ENCODE data around the gene TTL.
"Not testable (repeated sequence)": the region's sequence is repeated elsewhere in the genome, so short reads cannot be mapped to it uniquely, and the experiment has no call there.

Gene TTL

GRCh38 chr2:112520234-112520783 lies 38.4 kb downstream of the TTL start:
- no peak for DNase-seq (ENCODE audit: low spot score)

DNA sequence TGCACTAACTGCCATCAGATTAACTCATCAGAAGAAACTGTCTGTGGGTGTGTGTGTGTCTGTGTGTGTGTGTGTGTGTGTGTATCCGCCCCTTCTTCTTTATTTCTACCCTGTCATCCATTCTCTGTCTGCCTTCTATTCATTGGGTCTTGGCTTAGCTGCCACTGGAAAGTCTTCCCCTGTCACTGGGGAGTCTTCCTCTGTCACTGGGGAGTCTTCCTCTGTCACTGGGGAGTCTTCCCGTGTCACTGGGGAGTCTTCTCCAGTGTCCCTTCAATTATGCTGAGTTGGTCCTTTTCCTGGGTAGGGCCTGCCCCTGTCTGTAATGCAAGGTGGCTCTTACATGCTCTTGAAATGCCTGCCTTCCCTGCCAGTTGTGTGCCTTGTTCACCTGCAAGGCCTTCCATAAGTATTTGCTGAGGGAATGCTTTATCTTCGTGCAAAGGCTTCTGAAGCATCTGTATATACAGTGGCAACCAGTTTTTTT lies 41.4 kb downstream of the TTL start:
- DNase-seq (ENCODE audit: low spot score): no peak

- not testable (repeated sequence) for DNase-seq (ENCODE audit: low spot score)
Measured at GRCh38 chr2:112524276-112524675, 42.3 kb downstream of the TTL start.

GRCh38 chr2:112528541-112528940 lies 46.6 kb downstream of the TTL start:
- DNase-seq (ENCODE audit: low spot score): no peak

DNA sequence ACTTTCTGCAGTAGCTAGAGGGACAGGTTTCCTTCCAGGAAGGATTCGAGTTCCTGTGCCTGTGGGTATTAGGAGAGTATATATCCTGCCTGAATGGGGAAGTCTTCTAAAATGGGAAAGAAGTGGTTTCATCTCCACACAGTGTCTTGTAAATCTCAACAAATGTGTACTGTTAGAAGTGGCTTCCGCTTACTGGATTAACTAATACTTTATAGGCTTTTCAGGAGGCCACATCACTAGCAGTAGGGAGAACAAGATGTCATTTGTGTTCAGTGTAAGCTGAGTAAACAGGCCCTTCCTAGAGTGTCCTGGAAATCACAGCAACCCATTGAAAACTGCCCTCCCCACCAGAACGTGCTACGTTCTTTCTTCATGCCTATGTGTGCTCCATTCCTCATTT lies 47.8 kb downstream of the TTL start:
- DNase-seq (ENCODE audit: low spot score): peak; percentile 63

DNA sequence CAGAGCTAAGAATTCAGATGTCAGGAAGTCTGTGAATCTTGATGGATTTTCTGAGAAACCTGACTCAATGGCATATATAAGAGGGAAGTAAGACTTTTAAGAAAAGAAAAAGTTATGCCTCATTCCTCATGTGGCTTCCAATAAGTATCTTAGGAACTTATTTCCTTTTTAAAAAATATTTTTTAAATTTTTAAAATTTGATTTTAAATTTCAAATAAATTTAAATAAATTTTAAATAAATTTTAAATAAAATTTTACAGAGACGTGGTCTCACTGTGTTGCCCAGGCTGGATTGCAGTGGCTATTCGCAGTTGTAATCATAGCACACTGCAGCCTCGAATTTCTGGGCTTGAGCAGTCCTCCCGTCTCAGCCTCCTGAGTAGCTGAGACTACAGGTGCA lies 48.8 kb downstream of the TTL start:
- DNase-seq (ENCODE audit: low spot score): no peak

- no peak for DNase-seq (ENCODE audit: low spot score)
Measured at GRCh38 chr2:112534826-112535225, 52.9 kb downstream of the TTL start.

GRCh38 chr2:112536665-112537064 lies 54.7 kb downstream of the TTL start:
- not testable (repeated sequence) for DNase-seq (ENCODE audit: low spot score)

GRCh38 chr2:112539306-112539705 lies 57.4 kb downstream of the TTL start:
- DNase-seq (ENCODE audit: low spot score): no peak

DNA sequence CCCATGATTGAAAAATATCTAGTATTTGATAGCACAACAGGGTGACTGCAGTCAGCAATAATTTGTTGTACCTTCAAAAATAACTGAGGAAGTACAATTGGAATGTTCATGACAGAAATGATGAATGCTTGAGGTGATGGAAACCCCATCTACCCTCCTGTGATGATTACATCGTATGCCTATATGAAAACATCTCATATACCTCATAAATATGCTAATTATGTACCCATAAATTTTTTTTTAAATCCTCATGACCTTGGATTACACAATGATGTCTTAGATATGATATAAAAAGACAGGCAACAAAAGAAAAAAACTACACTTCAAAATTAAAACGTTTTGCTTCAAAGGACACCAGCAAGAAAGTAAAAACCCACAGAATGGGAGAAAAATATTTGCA lies 59.0 kb downstream of the TTL start:
- no peak for DNase-seq (ENCODE audit: low spot score)

GRCh38 chr2:112541315-112542122 lies 59.6 kb downstream of the TTL start:
- no peak for DNase-seq (ENCODE audit: low spot score)

DNA sequence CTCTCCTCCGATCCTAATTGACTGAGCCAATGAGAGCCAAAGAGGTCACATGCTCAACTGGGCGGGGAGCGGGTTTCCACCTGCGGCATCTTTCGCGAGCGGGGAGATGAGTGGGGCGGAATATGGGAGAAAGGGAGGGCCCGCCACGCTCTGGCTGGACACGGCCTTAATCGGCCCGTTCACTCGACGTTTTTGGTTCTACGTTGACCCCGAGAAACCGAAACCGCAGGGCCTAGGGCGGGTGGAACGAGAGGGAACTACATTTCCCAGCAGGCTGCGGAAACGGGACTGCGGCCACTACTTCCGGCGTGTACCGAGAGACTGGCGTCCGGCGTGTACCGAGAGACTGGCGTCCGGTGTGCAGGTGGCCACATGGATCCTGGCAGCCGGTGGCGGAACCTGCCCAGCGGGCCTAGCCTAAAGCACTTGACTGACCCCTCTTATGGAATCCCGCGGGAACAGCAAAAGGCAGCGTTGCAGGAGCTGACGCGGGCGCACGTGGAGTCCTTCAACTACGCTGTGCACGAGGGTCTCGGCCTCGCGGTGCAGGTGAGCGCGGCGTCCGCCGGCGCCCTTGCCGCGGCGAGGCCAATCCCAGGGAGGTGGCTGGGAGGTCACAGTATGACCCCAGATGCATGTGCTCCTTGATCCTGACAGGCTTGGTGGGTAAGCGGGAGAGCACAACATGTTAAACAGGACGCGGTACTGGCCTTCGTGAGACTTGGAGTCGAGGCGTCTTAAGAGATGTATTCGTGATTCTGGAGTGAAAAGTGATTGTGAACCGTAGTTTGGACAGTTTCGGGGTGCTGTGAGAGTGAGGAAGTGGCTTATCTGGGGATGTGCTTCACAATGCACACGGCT lies 60.4 kb downstream of the TTL start, which contains the start of gene POLR1B:
Gene POLR1B, plus strand, starts transcription at position 343 of the 861 bp plus-strand sequence. Its CDS starts 30 bp downstream, at position 373.
- DNase-seq (ENCODE audit: low spot score): peak; percentile 90

DNA sequence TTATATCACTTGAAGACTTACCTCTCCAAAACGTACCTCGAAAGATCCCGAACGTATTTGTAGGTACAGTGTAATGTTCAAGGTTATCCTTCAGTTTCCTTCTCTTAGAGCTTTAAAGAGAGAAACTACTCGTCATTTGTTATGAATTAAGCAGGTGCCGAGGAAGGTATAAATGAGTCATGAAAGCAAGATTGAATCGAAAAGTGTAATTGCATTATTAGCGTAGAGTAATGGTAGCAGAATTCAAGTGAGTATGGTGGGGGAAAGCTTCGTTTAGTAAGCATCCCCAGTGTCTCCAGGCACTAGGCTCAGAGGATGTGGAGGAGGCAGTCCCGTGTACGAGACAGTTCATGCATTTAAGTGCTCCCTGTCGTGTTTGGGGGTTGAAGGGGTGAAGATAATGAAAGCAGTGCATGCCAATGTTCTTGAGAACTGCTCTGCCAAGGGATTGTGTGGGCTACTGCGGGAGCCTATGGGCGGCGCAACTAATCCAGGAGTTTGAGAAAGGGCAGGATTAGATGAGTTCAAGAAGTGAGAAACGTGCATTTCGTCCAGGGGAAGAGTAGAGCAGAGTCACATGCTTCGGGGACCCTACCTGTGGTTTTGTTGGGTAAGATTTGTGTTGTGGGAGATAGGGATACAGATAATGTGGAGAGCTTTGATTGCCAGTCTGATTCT lies 61.2 kb downstream of the TTL start:
- no peak for DNase-seq (ENCODE audit: low spot score)

GRCh38 chr2:112547333-112547732 lies 65.4 kb downstream of the TTL start:
- DNase-seq (ENCODE audit: low spot score): no peak

GRCh38 chr2:112548980-112549379 lies 67.0 kb downstream of the TTL start:
- DNase-seq (ENCODE audit: low spot score): no peak

DNA sequence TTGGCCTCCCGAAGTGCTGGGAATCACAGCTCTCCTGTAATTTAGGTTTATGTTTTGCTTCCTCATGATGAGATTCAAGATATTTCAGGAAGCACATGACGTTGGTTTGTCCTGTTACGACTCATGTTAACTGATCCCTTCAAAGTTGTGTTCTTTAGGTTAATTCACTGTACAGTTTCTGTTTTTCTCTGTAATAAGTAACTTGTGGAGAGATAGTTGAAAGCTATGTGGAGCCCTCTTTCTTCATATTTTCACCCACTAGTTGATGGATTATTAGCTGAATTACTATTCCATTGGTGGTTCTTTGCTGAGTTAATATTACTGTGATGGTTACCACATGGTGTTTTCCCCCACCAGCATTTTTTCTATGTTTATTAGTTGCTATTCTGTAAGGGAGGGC lies 84.1 kb downstream of the TTL start:
- no peak for DNase-seq (ENCODE audit: low spot score)

DNA sequence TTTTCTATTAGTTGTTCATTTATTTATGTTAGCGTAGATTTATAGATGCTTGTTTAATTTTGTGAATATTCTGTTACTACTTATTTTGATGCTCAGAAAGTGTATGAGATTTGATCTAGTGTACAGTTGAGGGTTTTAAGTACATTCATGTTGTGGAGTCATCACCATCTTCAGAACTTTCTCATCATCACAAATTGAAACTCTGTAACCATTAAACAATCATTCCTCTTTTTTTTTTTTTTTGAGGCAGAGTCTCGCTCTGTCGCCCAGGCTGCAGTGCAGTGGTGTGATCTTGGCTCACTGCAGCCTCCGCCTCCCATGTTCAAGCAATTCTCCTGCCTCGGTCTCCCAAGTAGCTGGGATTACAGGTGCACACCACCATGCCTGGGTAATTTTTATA lies 84.6 kb downstream of the TTL start:
- not testable (repeated sequence) for DNase-seq (ENCODE audit: low spot score)

GRCh38 chr2:112572005-112572404 lies 90.0 kb downstream of the TTL start:
- no peak for DNase-seq (ENCODE audit: low spot score)

DNA sequence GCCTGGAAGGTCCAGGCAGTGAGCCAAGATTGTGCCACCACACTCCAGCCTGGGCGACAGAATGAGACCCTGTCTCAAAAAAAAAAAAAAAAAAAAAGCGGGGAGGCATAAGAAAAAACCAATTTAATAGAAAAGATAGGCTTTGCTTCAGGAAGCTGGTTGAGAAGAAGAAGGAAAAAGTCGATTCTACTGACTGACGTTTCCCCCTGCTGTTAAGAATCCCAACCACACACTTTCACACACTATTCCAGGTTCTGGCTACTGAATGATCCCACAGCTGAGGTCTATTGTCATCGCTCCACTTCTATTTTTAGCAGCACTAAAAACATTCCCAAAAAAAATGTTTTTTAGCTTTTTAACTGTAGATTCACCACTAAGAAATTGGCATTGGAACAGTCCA lies 95.8 kb downstream of the TTL start:
- no peak for DNase-seq (ENCODE audit: low spot score)

- no peak for DNase-seq (ENCODE audit: low spot score)
Measured at GRCh38 chr2:112579241-112579640, 97.3 kb downstream of the TTL start.

GRCh38 chr2:112580084-112580483 lies 98.1 kb downstream of the TTL start:
- no peak for DNase-seq (ENCODE audit: low spot score)

DNA sequence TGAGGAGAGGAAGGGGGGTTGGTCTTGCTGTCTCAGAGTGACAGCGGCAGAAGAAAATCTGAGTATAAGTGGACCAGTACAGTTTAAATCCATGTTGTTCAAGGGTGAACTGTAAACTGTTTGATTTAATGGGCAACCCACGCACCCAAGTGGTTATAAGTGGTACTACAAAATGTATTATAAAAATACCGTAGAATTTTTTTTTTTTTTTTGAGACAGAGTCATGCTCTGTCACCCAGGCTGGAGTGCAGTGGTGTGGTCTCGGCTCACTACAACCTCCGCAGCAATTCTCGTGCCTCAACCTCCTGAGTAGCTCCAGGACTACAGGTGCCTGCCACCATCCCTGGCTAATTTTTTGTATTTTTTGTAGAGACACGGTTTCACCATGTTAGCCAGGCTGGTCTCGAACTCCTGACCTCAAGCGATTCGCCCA lies 100.4 kb downstream of the TTL start:
- peak; percentile 42 for DNase-seq (ENCODE audit: low spot score)
